Measurements from ENCODE around the gene UBAC2.

DNA sequence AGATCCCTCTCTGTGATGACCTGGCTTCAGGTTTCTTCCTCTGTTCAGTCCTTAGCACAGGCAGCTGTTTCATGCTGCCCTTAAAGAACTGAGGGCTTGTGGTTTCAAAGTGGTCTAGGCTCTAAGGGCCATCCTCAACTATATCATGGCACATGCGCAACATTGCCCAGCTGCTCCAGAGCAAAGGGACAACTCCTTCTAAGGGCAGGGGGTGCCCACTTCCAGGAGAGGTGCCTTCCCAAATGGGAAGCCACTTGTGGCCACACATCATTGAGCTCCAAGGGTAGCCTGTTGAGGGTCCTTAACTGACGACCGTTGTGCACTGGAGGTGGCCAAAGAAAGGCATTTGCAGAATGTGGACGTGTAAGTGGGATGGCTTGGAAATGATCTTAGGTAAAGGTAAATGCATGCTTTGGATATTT, 99.3 kb downstream of the UBAC2 start:
- TF ChIP-seq, protein P1, sequence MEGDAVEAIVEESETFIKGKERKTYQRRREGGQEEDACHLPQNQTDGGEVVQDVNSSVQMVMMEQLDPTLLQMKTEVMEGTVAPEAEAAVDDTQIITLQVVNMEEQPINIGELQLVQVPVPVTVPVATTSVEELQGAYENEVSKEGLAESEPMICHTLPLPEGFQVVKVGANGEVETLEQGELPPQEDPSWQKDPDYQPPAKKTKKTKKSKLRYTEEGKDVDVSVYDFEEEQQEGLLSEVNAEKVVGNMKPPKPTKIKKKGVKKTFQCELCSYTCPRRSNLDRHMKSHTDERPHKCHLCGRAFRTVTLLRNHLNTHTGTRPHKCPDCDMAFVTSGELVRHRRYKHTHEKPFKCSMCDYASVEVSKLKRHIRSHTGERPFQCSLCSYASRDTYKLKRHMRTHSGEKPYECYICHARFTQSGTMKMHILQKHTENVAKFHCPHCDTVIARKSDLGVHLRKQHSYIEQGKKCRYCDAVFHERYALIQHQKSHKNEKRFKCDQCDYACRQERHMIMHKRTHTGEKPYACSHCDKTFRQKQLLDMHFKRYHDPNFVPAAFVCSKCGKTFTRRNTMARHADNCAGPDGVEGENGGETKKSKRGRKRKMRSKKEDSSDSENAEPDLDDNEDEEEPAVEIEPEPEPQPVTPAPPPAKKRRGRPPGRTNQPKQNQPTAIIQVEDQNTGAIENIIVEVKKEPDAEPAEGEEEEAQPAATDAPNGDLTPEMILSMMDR (IDR thresholded peaks at IDR 0.05 in 8 of 11, conservative IDR thresholded peaks at IDR 0.05 in 3 of 11) = no peak
- TF ChIP-seq POLR2AphosphoS5 (IDR thresholded peaks at IDR 0.05) = peak in 1 of 3 donors; percentile 48

All from spleen (tissue), 7 donors.